GM12878 (cell line): ENCODE data around the gene GNPTG. TPM values are rescaled to one million over a fixed set of nuclear protein-coding genes. Genes with fewer than 3 reads are reported as not detected.

Experiments
- CUX1 ChIP-seq: IDR thresholded peaks from 2 replicates; pipeline ENCODE4 v1.6.1; 2012; ENCODE audit warnings: improper control_type of control experiment, low read depth, low read length; ENCODE audit not compliant: insufficient replicate concordance
- EED ChIP-seq: sonication (generic); IDR thresholded peaks from 2 replicates; pipeline ENCODE4 v1.6.1; 2016; ENCODE audit warnings: antibody characterized with exemption, low read depth
- ESRRA ChIP-seq: IDR thresholded peaks from 2 replicates; pipeline ENCODE4 v1.6.1; 2012; ENCODE audit warnings: mild to moderate bottlenecking, low read length, improper control_type of control experiment
- HDAC6 ChIP-seq: fragments of 200-600 bp; sonication (generic); IDR thresholded peaks from one replicate; pipeline ENCODE4 v1.8.0; 2017; ENCODE audit warnings: antibody characterized with exemption; ENCODE audit not compliant: unreplicated experiment
- HDGF ChIP-seq: fragments of 450-650 bp; IDR thresholded peaks from 2 replicates; pipeline ENCODE4 v1.6.1; 2016; ENCODE audit warnings: antibody characterized with exemption
- IKZF1 ChIP-seq: fragments of 450-650 bp; conservative IDR thresholded peaks from 2 replicates; pipeline ENCODE4 v1.6.1; 2017; ENCODE audit warnings: antibody characterized with exemption, mild to moderate bottlenecking
- JUND ChIP-seq: IDR thresholded peaks from 2 replicates; pipeline ENCODE4 v1.6.1; 2012; ENCODE audit warnings: low read depth, mild to moderate bottlenecking, low read length, improper control_type of control experiment, moderate library complexity
- KDM1A ChIP-seq: fragments of 200-600 bp; sonication (generic); IDR thresholded peaks from 2 replicates; pipeline ENCODE4 v1.6.1; 2016; ENCODE audit warnings: borderline replicate concordance
- LARP7 ChIP-seq: fragments of 450-650 bp; IDR thresholded peaks from 2 replicates; pipeline ENCODE4 v1.6.1; 2017; ENCODE audit warnings: mild to moderate bottlenecking
- MEF2A ChIP-seq: IDR thresholded peaks from 2 replicates; pipeline ENCODE4 v1.6.1; 2011; ENCODE audit warnings: low read depth, mild to moderate bottlenecking, low read length, moderate library complexity; ENCODE audit not compliant: insufficient read depth
- MEF2B ChIP-seq: fragments of 450-650 bp; IDR thresholded peaks from 2 replicates; pipeline ENCODE4 v1.6.1; 2018; ENCODE audit warnings: mild to moderate bottlenecking, moderate library complexity; ENCODE audit not compliant: partially characterized antibody, poor library complexity, severe bottlenecking
- NFXL1 ChIP-seq: fragments of 450-650 bp; IDR thresholded peaks from 2 replicates; pipeline ENCODE4 v1.6.1; 2017; ENCODE audit warnings: antibody characterized with exemption, mild to moderate bottlenecking, borderline replicate concordance
- POLR2AphosphoS5 ChIP-seq: IDR thresholded peaks from 2 replicates; pipeline ENCODE4 v1.6.1; 2011; ENCODE audit warnings: mild to moderate bottlenecking, low read length, inconsistent platforms
- REST ChIP-seq: IDR thresholded peaks from 2 replicates; pipeline ENCODE4 v1.6.1; 2012; ENCODE audit warnings: mild to moderate bottlenecking, low read depth, low read length
- RFX5 ChIP-seq: IDR thresholded peaks from 2 replicates; pipeline ENCODE4 v1.6.1; 2011; ENCODE audit warnings: low read depth, low read length, improper control_type of control experiment
- SMARCA5 ChIP-seq: fragments of 450-650 bp; IDR thresholded peaks from 2 replicates; pipeline ENCODE4 v1.6.1; 2017; ENCODE audit warnings: mild to moderate bottlenecking
- TCF12 ChIP-seq: IDR thresholded peaks from 2 replicates; pipeline ENCODE4 v1.6.1; 2011; ENCODE audit warnings: low read depth, mild to moderate bottlenecking, low read length
- YY1 ChIP-seq: IDR thresholded peaks from 2 replicates; pipeline ENCODE4 v1.6.1; 2011; ENCODE audit warnings: low read depth, mild to moderate bottlenecking, low read length
- ZBED1 ChIP-seq: IDR thresholded peaks from 2 replicates; pipeline ENCODE4 v1.6.1; 2016; ENCODE audit warnings: borderline replicate concordance
- ZNF274 ChIP-seq: IDR thresholded peaks from one replicate; pipeline ENCODE4 v1.8.0; 2011; ENCODE audit not compliant: insufficient read length, insufficient read depth
- ZNF622 ChIP-seq: fragments of 450-650 bp; IDR thresholded peaks from 2 replicates; pipeline ENCODE4 v1.6.1; 2017; ENCODE audit warnings: mild to moderate bottlenecking, inconsistent platforms
- ZZZ3 ChIP-seq: IDR thresholded peaks from 2 replicates; pipeline ENCODE4 v1.6.1; 2011; ENCODE audit warnings: low read depth; ENCODE audit not compliant: control insufficient read depth, insufficient read length
- polyA plus RNA-seq, 11 experiments: library from polyadenylated mRNA; depleted of rRNA in 4 of 11; unstranded in 6 of 11; stranded (reverse) in 5 of 11; fragments of >200 nt; fragmentation: Nextera tagmentation in 4 of 11; fragmentation: Illumina TruSeq in 1 of 11; extraction: Ambion mirVana in 4 of 11; extraction: Trizol in 1 of 11; gene quantifications; 1 replicate in 1 of 11; 2 replicates in 10 of 11; pipeline versions ENCODE4 v1.2.1 to v1.2.3, GENCODE V29; 2011 to 2016; ENCODE audit warnings: inconsistent platforms in 2 of 11, missing spikeins in 2 of 11, low read depth in 1 of 11
- total RNA-seq, 4 experiments: library from RNA; depleted of rRNA in 3 of 4; stranded (reverse); fragments of >200 nt in 3 of 4; fragmentation: Illumina TruSeq in 1 of 4; extraction: Trizol in 1 of 4; gene quantifications; 2 replicates each; pipeline versions ENCODE4 v1.2.1 to v1.2.3, GENCODE V29; 2013 to 2021
- TF ChIP-seq, protein P1 (sequence below): IDR thresholded peaks from 2 replicates; pipeline ENCODE4 v1.6.1; 2012; ENCODE audit warnings: low read depth, low read length, improper control_type of control experiment

Gene GNPTG
- total and polyA plus RNA-seq, 10 of the 15 experiments (the other 5 are each of a cell fraction or from before 2014, with no cell fraction given) = 0.80 to 32.6 (median 20.9) TPM

- TF ChIP-seq LARP7 (peak; percentile 77), POLR2AphosphoS5 (no peak), ZNF622 (no peak), KDM1A (no peak), ZZZ3 (no peak), SMARCA5 (peak; percentile 81), TCF12 (no peak), YY1 (peak; percentile 62), MEF2B (no peak), RFX5 (no peak), ESRRA (no peak), IKZF1 (no peak), REST (no peak), NFXL1 (no peak), ZNF274 (no peak), HDAC6 (no peak), HDGF (peak; percentile 75; the same call in 1 of the 2 replicates), CUX1 (no peak), EED (no peak), ZBED1 (no peak), MEF2A (no peak), JUND (no peak)
- TF ChIP-seq, protein P1, sequence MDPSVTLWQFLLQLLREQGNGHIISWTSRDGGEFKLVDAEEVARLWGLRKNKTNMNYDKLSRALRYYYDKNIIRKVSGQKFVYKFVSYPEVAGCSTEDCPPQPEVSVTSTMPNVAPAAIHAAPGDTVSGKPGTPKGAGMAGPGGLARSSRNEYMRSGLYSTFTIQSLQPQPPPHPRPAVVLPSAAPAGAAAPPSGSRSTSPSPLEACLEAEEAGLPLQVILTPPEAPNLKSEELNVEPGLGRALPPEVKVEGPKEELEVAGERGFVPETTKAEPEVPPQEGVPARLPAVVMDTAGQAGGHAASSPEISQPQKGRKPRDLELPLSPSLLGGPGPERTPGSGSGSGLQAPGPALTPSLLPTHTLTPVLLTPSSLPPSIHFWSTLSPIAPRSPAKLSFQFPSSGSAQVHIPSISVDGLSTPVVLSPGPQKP = no peak
These were observed 11.8 kb downstream of the GNPTG start (continued) for GRCh38 chr16:1363501-1364041.
